Tibial artery (tissue), 4 donors: ENCODE measurements around the gene ZNF593OS.

Experiments used
- DNase-seq, 2 donors: peaks; one replicate each; pipeline ENCODE4 v3.0.0-alpha.2; 2019
- H3K27ac ChIP-seq, 2 donors: fragments of 200-600 bp; sonication (generic) in 1 of 2; 1 replicate in 1 of 2; 2 replicates in 1 of 2; pipeline ENCODE4 v1.5.1; 2018 to 2019; ENCODE audit warnings: mild to moderate bottlenecking in 1 of 2
- H3K27me3 ChIP-seq, 2 donors: fragments of 200-600 bp; sonication (generic) in 1 of 2; one replicate each; pipeline versions ENCODE4 v1.5.1 to v1.6.0; 2016 to 2019
- H3K36me3 ChIP-seq, 3 donors: fragments of 200-600 bp; sonication (generic) in 2 of 3; one replicate each; pipeline ENCODE4 v1.5.1; 2016 to 2019; ENCODE audit warnings: mild to moderate bottlenecking in 2 of 3
- H3K4me1 ChIP-seq, 4 donors: fragments of 200-600 bp; sonication (generic) in 2 of 4; 1 replicate in 3 of 4; 2 replicates in 1 of 4; pipeline ENCODE4 v1.5.1; 2016 to 2019
- H3K4me3 ChIP-seq, 2 donors: fragments of 200-600 bp; sonication (generic) in 1 of 2; 1 replicate in 1 of 2; 2 replicates in 1 of 2; pipeline ENCODE4 v1.5.1; 2018 to 2019; ENCODE audit warnings: mild to moderate bottlenecking in 2 of 2
- H3K9me3 ChIP-seq, 3 donors: fragments of 200-600 bp; sonication (generic) in 1 of 3; one replicate each; pipeline ENCODE4 v1.5.1; 2016 to 2019
- intact Hi-C: fragments of 100-400 bp; cut with DNase I; formaldehyde crosslinking; loops from one replicate; pipeline ENCODE4 v1.15.0; 2023; ENCODE audit warnings: low total_unique reads
- TF ChIP-seq, protein P1 (sequence below), 2 experiments: fragments of 200-600 bp in 1 of 2; fragments of 450-650 bp in 1 of 2; IDR thresholded peaks; one replicate each; pipeline ENCODE4 v1.5.1; 2017 to 2019; ENCODE audit warnings: antibody characterized with exemption in 2 of 2, mild to moderate bottlenecking in 1 of 2, moderate library complexity in 1 of 2

ZNF593OS gene

GRCh38 chr1:26189751-26190275 is 18.2 kb upstream of the ZNF593OS start:
- H3K4me3 ChIP-seq = no peak overlapping the region
- no peaks in the 10 kb centered on the region for H3K27me3 ChIP-seq
- DNase-seq = no peak
- H3K36me3 ChIP-seq = peaks cover 0 to 34% (median 0%) of the 10 kb centered on the region in 3 donors
- TF ChIP-seq, protein P1, sequence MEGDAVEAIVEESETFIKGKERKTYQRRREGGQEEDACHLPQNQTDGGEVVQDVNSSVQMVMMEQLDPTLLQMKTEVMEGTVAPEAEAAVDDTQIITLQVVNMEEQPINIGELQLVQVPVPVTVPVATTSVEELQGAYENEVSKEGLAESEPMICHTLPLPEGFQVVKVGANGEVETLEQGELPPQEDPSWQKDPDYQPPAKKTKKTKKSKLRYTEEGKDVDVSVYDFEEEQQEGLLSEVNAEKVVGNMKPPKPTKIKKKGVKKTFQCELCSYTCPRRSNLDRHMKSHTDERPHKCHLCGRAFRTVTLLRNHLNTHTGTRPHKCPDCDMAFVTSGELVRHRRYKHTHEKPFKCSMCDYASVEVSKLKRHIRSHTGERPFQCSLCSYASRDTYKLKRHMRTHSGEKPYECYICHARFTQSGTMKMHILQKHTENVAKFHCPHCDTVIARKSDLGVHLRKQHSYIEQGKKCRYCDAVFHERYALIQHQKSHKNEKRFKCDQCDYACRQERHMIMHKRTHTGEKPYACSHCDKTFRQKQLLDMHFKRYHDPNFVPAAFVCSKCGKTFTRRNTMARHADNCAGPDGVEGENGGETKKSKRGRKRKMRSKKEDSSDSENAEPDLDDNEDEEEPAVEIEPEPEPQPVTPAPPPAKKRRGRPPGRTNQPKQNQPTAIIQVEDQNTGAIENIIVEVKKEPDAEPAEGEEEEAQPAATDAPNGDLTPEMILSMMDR (IDR thresholded peaks at IDR 0.05) = no peak
- H3K4me1 ChIP-seq = no peaks in the 10 kb centered on the region
- intact Hi-C loops = no loop called here
- H3K27ac ChIP-seq = no peak overlapping the region
- H3K9me3 ChIP-seq = no peaks in the 10 kb centered on the region

DNA sequence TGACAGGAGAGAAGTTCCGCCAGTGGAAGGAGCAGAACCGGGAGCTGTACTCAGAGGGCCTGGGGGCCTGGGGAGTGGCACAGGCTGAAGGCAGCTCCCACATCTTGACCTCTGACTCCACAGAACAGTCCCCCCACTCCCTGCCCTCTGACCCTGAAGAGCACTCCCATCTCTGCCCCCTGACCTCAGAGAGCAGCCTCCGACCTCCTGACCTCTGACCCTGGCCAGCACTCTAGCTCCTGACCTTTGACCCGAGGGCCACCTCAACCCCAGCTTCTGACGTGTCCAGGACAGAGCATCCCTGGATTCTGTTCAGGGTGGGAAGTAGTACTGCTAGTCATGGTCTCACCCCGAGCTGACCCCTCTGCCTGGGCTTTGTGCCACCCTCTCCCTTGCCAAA is 17.7 kb upstream of the ZNF593OS start:
- no peaks in the 10 kb centered on the region for H3K27me3 ChIP-seq
- no peak overlapping the region for H3K27ac ChIP-seq
- no peak for DNase-seq
- H3K9me3 ChIP-seq = no peaks in the 10 kb centered on the region
- H3K4me3 ChIP-seq = no peak overlapping the region
- peaks cover 0 to 39% (median 0%) of the 10 kb centered on the region in 3 donors for H3K36me3 ChIP-seq
- TF ChIP-seq, protein P1 (IDR thresholded peaks at IDR 0.05) = no peak
- no peaks in the 10 kb centered on the region for H3K4me1 ChIP-seq
- intact Hi-C loops = no loop called here

- DNase-seq = no peak
- Histone ChIP-seq H3K27ac (no peak overlapping the region), H3K27me3 (no peaks in the 10 kb centered on the region), H3K36me3 (peaks cover 0 to 46% (median 0%) of the 10 kb centered on the region in 3 donors), H3K9me3 (no peaks in the 10 kb centered on the region), H3K4me3 (no peak overlapping the region), H3K4me1 (no peaks in the 10 kb centered on the region)
- intact Hi-C loops = no loop called here
- TF ChIP-seq, protein P1 (IDR thresholded peaks at IDR 0.05) = no peak
Measured at GRCh38 chr1:26188477-26188876, 16.8 kb upstream of the ZNF593OS start.

DNA sequence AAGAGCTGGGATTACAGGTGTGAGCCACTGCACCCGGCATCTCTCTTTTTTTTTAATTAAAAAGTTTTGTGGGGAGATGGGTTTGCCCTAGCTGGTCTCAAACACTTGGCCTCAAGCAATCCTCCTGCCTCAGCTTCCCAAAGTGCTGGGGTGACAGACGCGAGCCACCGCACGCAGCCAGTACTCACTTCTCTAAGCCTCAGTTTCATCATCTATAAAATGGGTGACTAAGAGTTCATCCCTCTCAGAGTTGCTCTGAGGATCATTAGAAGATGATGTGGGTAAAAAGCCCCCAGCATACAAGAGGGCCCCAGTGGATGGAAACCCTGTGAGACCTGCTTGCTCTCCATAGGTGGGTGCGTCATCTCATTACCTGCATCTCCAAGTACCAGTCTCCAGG is 16.2 kb upstream of the ZNF593OS start:
- H3K27me3 ChIP-seq = no peaks in the 10 kb centered on the region
- intact Hi-C loops = no loop called here
- peaks cover 0 to 52% (median 0%) of the 10 kb centered on the region in 3 donors for H3K36me3 ChIP-seq
- H3K4me3 ChIP-seq = no peak overlapping the region
- DNase-seq = no peak
- no peaks in the 10 kb centered on the region for H3K4me1 ChIP-seq
- H3K27ac ChIP-seq = no peak overlapping the region
- TF ChIP-seq, protein P1 (IDR thresholded peaks at IDR 0.05) = no peak
- H3K9me3 ChIP-seq = no peaks in the 10 kb centered on the region

GRCh38 chr1:26184883-26185282 is 13.3 kb upstream of the ZNF593OS start:
- Histone ChIP-seq H3K9me3 (no peaks in the 10 kb centered on the region), H3K4me1 (no peaks in the 10 kb centered on the region), H3K4me3 (no peak overlapping the region), H3K27me3 (no peaks in the 10 kb centered on the region), H3K36me3 (peaks cover 0 to 76% (median 0%) of the 10 kb centered on the region in 3 donors), H3K27ac (no peak overlapping the region)
- DNase-seq = no peak
- TF ChIP-seq, protein P1 (IDR thresholded peaks at IDR 0.05) = no peak
- intact Hi-C loops = no loop called here

- peaks cover 0 to 74% (median 0%) of the 10 kb centered on the region in 3 donors for H3K36me3 ChIP-seq
- no peak overlapping the region for H3K27ac ChIP-seq
- intact Hi-C loops = no loop called here
- H3K9me3 ChIP-seq = no peaks in the 10 kb centered on the region
- no peaks in the 10 kb centered on the region for H3K27me3 ChIP-seq
- no peak for DNase-seq
- TF ChIP-seq, protein P1 (IDR thresholded peaks at IDR 0.05) = no peak
- H3K4me1 ChIP-seq = no peaks in the 10 kb centered on the region
- no peak overlapping the region for H3K4me3 ChIP-seq
Measured at GRCh38 chr1:26184086-26184485, 12.5 kb upstream of the ZNF593OS start.
